Thyroid gland (tissue), 4 donors: ENCODE results near the gene CXCL12.

Experiments
- POLR2A ChIP-seq, 2 donors: fragments of 450-650 bp; IDR thresholded peaks; one replicate each; pipeline ENCODE4 v1.6.1; 2017; ENCODE audit warnings: antibody characterized with exemption in 2 of 2, mild to moderate bottlenecking in 2 of 2, moderate library complexity in 1 of 2
- TF ChIP-seq, protein P1 (sequence below), 6 experiments: fragments of 200-600 bp in 3 of 6; fragments of 450-650 bp in 3 of 6; sonication (generic) in 3 of 6; IDR thresholded peaks; one replicate each; pipeline ENCODE4 v1.5.1; 2016 to 2019; ENCODE audit warnings: antibody characterized with exemption in 6 of 6, mild to moderate bottlenecking in 2 of 6, inconsistent platforms in 1 of 6, moderate library complexity in 1 of 6

DNA sequence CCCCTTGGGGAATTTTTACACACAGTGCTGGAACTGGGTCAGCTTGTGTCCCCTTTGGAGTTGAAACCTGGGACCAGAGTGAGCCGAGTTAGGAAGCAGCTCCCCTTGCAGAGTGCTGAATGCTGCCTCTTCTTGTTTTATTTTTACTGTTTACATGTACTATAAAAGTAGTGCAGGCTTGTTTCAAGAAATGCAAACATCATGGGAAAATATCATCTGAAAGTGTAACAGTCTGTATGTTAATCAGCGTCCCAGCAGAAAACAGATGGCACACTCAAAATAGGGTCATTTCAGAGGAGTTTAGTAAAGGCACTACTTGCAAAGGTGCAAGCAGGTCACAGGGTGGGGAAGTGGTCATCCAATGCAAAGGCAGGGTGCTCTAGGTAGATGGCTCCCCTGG is 30.1 kb downstream of the CXCL12 start:
- TF ChIP-seq, protein P1, sequence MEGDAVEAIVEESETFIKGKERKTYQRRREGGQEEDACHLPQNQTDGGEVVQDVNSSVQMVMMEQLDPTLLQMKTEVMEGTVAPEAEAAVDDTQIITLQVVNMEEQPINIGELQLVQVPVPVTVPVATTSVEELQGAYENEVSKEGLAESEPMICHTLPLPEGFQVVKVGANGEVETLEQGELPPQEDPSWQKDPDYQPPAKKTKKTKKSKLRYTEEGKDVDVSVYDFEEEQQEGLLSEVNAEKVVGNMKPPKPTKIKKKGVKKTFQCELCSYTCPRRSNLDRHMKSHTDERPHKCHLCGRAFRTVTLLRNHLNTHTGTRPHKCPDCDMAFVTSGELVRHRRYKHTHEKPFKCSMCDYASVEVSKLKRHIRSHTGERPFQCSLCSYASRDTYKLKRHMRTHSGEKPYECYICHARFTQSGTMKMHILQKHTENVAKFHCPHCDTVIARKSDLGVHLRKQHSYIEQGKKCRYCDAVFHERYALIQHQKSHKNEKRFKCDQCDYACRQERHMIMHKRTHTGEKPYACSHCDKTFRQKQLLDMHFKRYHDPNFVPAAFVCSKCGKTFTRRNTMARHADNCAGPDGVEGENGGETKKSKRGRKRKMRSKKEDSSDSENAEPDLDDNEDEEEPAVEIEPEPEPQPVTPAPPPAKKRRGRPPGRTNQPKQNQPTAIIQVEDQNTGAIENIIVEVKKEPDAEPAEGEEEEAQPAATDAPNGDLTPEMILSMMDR (IDR thresholded peaks at IDR 0.05) = no peak
- no peak for TF ChIP-seq POLR2A (IDR thresholded peaks at IDR 0.05)
